Measurements from ENCODE around the gene CFAP410.

The CFAP410 gene

DNA sequence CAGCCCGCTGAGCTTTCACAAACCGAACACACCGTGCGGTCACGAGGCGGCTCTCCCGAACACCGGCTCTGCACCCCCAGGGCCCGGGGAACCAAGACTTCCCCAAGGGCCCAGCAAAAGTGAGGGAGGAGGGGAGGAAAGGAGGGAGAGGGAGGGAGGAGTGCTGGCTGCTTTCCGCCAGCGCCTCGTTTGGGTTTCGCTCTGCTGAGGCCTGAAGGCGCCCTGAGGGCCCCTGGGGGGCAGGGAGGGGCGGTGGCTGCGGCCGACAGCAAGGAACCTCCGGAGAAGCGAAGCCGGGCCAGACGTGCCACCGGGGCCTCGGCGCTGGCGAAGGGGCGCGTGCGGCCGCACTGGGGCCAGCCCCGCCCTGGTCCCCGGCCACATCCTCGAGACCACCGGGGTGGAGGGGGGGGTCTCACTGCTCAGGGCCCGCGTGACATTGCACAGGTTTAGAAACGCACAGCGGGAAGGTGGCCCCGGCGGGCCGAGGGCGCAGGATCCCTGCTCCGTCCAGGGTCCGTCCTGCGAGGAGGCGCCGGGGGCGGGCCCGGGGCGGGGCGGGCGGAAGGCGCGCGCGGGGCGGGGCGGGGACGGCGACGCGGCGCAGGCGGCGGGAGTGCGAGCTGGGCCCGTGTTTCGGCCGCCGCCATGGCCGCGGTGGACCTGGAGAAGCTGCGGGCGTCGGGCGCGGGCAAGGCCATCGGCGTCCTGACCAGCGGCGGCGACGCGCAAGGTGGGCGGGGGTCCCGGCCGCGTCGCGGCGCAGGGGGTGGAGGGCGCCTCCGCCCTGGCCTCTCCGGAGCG is 39.5 kb downstream of the CFAP410 start, which contains the start of gene PFKL:
TSS of gene PFKL (plus strand) at position 596 of the 804 bp plus-strand sequence. CDS start at position 649, 53 bp downstream.
- Mint-ChIP-seq H3K36me3 (ENCODE audit: low read depth) (no peaks in the 10 kb centered on the region), H3K4me1 (peaks cover 22% of the 10 kb centered on the region), H3K27ac (peak within 1 kb of the TSS; percentile 82 to 95 (median 94)), H3K27me3 (ENCODE audit: low read depth) (peaks cover 3% of the 10 kb centered on the region), H3K9me3 (no peaks in the 10 kb centered on the region), H3K4me3 (peak within 1 kb of the TSS; percentile 86 to 93 (median 92))
- TF ChIP-seq, protein P1, sequence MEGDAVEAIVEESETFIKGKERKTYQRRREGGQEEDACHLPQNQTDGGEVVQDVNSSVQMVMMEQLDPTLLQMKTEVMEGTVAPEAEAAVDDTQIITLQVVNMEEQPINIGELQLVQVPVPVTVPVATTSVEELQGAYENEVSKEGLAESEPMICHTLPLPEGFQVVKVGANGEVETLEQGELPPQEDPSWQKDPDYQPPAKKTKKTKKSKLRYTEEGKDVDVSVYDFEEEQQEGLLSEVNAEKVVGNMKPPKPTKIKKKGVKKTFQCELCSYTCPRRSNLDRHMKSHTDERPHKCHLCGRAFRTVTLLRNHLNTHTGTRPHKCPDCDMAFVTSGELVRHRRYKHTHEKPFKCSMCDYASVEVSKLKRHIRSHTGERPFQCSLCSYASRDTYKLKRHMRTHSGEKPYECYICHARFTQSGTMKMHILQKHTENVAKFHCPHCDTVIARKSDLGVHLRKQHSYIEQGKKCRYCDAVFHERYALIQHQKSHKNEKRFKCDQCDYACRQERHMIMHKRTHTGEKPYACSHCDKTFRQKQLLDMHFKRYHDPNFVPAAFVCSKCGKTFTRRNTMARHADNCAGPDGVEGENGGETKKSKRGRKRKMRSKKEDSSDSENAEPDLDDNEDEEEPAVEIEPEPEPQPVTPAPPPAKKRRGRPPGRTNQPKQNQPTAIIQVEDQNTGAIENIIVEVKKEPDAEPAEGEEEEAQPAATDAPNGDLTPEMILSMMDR (IDR thresholded peaks at IDR 0.05; ENCODE audit: unreplicated experiment in 3 of 3), result no peak

DNA sequence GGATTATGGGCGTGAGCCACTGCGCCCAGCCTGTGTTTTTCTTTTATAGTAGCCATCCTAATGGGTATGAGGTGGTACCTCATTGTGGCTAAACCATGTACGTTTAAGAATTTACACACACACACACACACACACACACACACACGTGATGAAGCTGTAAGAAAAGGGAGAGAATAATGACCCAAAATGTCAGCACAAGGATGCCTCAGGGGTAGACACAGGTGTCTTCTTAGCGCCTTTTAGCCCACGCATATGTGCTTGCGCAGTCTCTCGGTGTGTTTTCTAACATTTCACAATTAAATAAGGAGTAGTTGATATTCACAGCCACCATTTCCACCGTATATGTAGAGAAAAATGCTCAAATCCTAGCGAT is 40.1 kb downstream of the CFAP410 start:
- Mint-ChIP-seq H3K4me3 (peak overlapping the region; percentile 86 to 93 (median 92)), H3K9me3 (no peaks in the 10 kb centered on the region), H3K27me3 (ENCODE audit: low read depth) (peaks cover 3% of the 10 kb centered on the region), H3K4me1 (peaks cover 19% of the 10 kb centered on the region), H3K36me3 (ENCODE audit: low read depth) (no peaks in the 10 kb centered on the region), H3K27ac (peak overlapping the region; percentile 82 to 95 (median 94))
- TF ChIP-seq, protein P1 (IDR thresholded peaks at IDR 0.05; ENCODE audit: unreplicated experiment in 3 of 3), result no peak

DNA sequence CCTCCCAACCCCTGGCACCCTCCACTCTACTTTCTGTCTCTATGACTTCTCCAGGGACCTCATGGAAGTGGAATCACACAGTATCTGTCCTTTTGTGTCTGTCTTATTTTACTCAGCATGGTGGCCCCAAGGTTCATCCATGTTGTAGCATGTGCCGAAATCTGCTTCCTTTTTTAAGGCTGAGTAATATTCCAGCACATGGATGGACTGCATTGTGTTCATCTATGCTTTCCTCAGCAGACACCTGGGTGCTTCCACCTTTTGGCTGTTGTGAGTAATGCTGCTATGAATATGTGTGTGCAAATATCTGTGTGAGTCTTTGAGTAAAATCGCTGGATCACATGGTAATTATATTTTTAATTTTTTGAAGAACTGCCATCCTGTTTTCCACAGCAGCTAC is 40.9 kb downstream of the CFAP410 start:
- no peaks in the 10 kb centered on the region for H3K36me3 Mint-ChIP-seq (ENCODE audit: low read depth)
- TF ChIP-seq, protein P1 (IDR thresholded peaks at IDR 0.05; ENCODE audit: unreplicated experiment in 3 of 3), result no peak
- H3K27ac Mint-ChIP-seq, result no peak overlapping the region
- peaks cover 14% of the 10 kb centered on the region for H3K4me1 Mint-ChIP-seq
- H3K4me3 Mint-ChIP-seq, result peak overlapping the region; percentile 43 to 72 (median 56)
- H3K27me3 Mint-ChIP-seq (ENCODE audit: low read depth), result peaks cover 3% of the 10 kb centered on the region
- no peaks in the 10 kb centered on the region for H3K9me3 Mint-ChIP-seq

DNA sequence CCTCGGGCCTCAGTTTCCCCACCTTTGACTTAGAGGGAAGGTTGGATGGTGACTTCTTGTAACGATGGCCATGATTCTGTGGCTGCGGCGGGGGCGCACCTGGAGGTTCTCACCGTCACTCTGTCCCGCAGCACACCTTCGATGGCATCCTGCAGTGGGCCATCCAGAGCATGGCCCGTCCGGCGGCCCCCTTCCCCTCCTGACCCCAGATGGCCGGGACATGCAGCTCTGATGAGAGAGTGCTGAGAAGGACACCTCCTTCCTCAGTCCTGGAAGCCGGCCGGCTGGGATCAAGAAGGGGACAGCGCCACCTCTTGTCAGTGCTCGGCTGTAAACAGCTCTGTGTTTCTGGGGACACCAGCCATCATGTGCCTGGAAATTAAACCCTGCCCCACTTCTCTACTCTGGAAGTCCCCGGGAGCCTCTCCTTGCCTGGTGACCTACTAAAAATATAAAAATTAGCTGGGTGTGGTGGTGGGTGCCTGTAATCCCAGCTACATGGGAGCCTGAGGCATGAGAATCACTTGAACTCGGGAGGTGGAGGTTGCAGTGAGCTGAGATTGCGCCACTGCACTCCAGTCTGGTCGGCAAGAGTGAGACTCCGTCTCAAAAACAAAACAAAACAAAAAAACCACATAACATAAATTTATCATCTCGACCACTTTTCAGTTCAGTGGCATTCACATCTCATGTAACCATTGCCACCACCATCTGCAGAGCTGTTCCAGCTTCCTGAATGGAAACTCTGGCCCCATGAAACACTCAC is 41.5 kb downstream of the CFAP410 start:
- Mint-ChIP-seq H3K4me3 (peak overlapping the region; percentile 6 to 77 (median 68)), H3K36me3 (ENCODE audit: low read depth) (no peaks in the 10 kb centered on the region), H3K9me3 (no peaks in the 10 kb centered on the region), H3K4me1 (peaks cover 12% of the 10 kb centered on the region), H3K27ac (peak overlapping the region in 1 of 3 experiments; percentile 64), H3K27me3 (ENCODE audit: low read depth) (peaks cover 3% of the 10 kb centered on the region)
- TF ChIP-seq, protein P1 (IDR thresholded peaks at IDR 0.05; ENCODE audit: unreplicated experiment in 3 of 3), result peak; percentile 70 to 86 (median 84)

DNA sequence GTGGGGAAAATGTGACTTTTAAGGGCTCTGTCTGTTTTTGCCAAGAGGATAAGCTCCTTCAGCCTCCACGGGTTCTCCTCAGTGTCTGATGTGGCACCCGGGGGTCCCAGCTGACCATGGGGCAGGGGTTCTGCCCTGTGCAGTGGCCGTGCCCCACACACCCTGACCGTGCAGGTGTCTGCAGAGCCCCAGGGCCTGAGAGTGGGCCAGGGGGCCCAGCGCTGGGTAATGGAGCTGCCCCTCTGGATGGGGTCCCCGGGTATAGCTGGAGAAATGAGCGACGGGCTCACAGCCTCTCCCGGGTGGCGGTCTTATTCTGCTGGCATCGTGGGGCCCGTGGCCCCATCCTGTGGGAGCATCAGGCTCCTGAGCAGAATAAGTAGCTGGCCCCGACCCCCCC is 42.3 kb downstream of the CFAP410 start:
- peaks cover 5% of the 10 kb centered on the region for H3K4me1 Mint-ChIP-seq
- H3K4me3 Mint-ChIP-seq, result no peak overlapping the region
- peaks cover 9% of the 10 kb centered on the region for H3K27me3 Mint-ChIP-seq (ENCODE audit: low read depth)
- no peaks in the 10 kb centered on the region for H3K9me3 Mint-ChIP-seq
- no peak overlapping the region for H3K27ac Mint-ChIP-seq
- TF ChIP-seq, protein P1 (IDR thresholded peaks at IDR 0.05; ENCODE audit: unreplicated experiment in 3 of 3), result no peak
- no peaks in the 10 kb centered on the region for H3K36me3 Mint-ChIP-seq (ENCODE audit: low read depth)
